Measurements from ENCODE around the gene CCDC136.

DNA sequence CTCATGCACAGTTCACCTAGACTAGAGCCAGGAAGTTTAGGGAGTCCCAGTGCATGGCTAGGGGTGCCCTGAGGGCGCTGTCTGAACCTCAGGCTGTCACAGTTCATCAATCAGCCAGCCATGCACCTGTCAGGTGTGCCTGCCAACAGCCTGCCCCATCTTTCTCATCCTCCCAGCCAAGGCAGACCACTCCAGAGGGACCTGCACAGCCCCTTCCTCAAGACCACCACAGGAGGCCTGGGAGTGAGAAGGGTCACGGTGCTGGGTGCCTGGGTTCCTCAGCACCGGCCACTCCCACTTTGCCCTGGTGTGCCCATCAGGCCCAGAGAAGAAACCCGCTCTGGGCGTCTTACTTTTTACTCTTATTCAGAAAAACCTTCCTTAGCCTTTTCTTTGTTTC, 79.3 kb downstream of the CCDC136 start:
- TF ChIP-seq, protein P1, sequence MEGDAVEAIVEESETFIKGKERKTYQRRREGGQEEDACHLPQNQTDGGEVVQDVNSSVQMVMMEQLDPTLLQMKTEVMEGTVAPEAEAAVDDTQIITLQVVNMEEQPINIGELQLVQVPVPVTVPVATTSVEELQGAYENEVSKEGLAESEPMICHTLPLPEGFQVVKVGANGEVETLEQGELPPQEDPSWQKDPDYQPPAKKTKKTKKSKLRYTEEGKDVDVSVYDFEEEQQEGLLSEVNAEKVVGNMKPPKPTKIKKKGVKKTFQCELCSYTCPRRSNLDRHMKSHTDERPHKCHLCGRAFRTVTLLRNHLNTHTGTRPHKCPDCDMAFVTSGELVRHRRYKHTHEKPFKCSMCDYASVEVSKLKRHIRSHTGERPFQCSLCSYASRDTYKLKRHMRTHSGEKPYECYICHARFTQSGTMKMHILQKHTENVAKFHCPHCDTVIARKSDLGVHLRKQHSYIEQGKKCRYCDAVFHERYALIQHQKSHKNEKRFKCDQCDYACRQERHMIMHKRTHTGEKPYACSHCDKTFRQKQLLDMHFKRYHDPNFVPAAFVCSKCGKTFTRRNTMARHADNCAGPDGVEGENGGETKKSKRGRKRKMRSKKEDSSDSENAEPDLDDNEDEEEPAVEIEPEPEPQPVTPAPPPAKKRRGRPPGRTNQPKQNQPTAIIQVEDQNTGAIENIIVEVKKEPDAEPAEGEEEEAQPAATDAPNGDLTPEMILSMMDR (IDR thresholded peaks at IDR 0.05): no peak
- TF ChIP-seq ZFX (IDR thresholded peaks at IDR 0.05; ENCODE audit: borderline replicate concordance): no peak

Data from 22Rv1 (cell line).